ENCODE results near the gene GOLGA6L26.
"Not testable (repeated sequence)": the region's sequence is repeated elsewhere in the genome, so short reads cannot be mapped to it uniquely, and the experiment has no call there.

GRCh38 chr15:23381192-23381591 is 47.2 kb upstream of the GOLGA6L26 start:
- not testable (repeated sequence) for TF ChIP-seq POLR2AphosphoS5, CTCF, POLR2A (IDR thresholded peaks at IDR 0.05)

Measured in stomach (tissue), 4 donors.